C4-2B (cell line): Measurements from ENCODE around the gene IGF2R.

Experiments
- ZFX ChIP-seq: fragments of 450-650 bp; IDR thresholded peaks from 2 replicates; pipeline ENCODE4 v1.6.1; 2017
- TF ChIP-seq, protein P1 (sequence below): fragments of 450-650 bp; conservative IDR thresholded peaks from 2 replicates; pipeline ENCODE4 v1.5.1; 2017; ENCODE audit warnings: mild to moderate bottlenecking

GRCh38 chr6:160106010-160106409 is 137.1 kb downstream of the IGF2R start:
- TF ChIP-seq, protein P1, sequence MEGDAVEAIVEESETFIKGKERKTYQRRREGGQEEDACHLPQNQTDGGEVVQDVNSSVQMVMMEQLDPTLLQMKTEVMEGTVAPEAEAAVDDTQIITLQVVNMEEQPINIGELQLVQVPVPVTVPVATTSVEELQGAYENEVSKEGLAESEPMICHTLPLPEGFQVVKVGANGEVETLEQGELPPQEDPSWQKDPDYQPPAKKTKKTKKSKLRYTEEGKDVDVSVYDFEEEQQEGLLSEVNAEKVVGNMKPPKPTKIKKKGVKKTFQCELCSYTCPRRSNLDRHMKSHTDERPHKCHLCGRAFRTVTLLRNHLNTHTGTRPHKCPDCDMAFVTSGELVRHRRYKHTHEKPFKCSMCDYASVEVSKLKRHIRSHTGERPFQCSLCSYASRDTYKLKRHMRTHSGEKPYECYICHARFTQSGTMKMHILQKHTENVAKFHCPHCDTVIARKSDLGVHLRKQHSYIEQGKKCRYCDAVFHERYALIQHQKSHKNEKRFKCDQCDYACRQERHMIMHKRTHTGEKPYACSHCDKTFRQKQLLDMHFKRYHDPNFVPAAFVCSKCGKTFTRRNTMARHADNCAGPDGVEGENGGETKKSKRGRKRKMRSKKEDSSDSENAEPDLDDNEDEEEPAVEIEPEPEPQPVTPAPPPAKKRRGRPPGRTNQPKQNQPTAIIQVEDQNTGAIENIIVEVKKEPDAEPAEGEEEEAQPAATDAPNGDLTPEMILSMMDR, result no peak
- TF ChIP-seq ZFX, result no peak
